ENCODE results near the gene NUPR1. TPM values are rescaled to one million over a fixed set of nuclear protein-coding genes. Genes with fewer than 3 reads are reported as not detected.
A peak's percentile ranks its signal among the peaks of the same experiment; 100 is the strongest.

Gene NUPR1
- total and polyA plus RNA-seq, 2 of the 13 experiments (the other 11 are each of a cell fraction or from before 2014, with no cell fraction given), result 18.0 to 25.6 TPM

DNA sequence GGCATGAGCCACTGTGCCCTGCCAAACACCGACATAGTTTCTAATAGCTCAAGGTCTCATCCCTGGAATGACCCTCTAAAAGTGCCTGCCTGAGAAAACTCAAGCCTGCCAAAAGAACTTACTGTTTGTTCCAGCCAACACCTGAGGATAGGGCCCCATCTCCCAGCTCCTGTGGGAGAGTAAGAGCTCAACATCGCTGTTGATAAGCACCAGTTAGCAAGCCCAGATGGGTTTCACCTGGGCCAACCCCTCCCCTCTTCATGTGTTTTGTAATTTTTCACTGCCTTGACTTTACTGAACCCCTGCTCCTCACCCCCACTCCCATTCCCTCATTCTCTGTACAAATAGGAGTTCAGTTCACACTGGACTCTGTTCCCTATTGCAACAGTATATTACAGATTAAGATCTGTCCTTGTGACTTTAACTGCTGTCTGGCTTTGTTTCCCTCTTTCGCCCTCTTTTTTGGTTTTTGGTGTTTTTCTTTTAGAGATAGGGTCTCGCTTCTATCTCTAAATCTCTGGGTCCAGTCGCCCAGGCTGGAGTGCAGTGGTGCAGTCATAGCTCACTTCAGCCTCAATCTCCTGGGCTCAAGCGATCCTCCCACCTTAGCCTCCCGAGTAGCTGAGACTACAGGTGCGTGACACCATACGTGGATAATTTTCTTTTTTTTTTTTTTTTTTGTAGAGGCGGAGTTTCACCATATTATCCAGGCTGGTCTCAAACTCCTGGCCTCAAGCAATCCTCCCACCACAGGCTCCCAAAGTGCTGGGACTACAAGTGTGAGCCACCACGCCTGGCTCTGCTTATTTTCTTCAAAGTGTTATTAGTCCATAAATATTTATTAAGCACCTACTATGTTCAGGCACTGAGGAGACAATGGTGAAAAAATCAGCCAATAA lies 12.3 kb downstream of the NUPR1 start (continued):
- TF ChIP-seq, protein P1, sequence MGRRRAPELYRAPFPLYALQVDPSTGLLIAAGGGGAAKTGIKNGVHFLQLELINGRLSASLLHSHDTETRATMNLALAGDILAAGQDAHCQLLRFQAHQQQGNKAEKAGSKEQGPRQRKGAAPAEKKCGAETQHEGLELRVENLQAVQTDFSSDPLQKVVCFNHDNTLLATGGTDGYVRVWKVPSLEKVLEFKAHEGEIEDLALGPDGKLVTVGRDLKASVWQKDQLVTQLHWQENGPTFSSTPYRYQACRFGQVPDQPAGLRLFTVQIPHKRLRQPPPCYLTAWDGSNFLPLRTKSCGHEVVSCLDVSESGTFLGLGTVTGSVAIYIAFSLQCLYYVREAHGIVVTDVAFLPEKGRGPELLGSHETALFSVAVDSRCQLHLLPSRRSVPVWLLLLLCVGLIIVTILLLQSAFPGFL (CRISPR knock-in tag; IDR thresholded peaks at IDR 0.05), result 0 out of 2 replicates have a peak, but pooled peaks have one; percentile 44
- TF ChIP-seq KAT8 (CRISPR knock-in tag; IDR thresholded peaks at IDR 0.05) (peak; percentile 85), RORA (CRISPR knock-in tag; IDR thresholded peaks at IDR 0.05) (no peak), ATF1 (CRISPR knock-in tag; IDR thresholded peaks at IDR 0.05) (peak; percentile 25; the same call in 1 of the 2 replicates), NCOA5 (CRISPR knock-in tag; IDR thresholded peaks at IDR 0.05) (no peak), ZNF451 (CRISPR knock-in tag; IDR thresholded peaks at IDR 0.05) (peak; percentile 67; the same call in 1 of the 2 replicates), AGO2 (optimal IDR thresholded peaks at IDR 0.05; ENCODE audit: low read depth, low read length) (no peak), ZNF510 (CRISPR knock-in tag; IDR thresholded peaks at IDR 0.05; ENCODE audit: low read depth) (peak; percentile 75), SP140L (CRISPR knock-in tag; IDR thresholded peaks at IDR 0.05; ENCODE audit: borderline replicate concordance) (no peak; the same call in 1 of the 2 replicates), ZNF703 (CRISPR knock-in tag; IDR thresholded peaks at IDR 0.05; ENCODE audit: borderline replicate concordance) (no peak; the same call in 1 of the 2 replicates), ZNF501 (CRISPR knock-in tag; IDR thresholded peaks at IDR 0.05) (peak; percentile 75; the same call in 1 of the 2 replicates), ARNT (IDR thresholded peaks at IDR 0.05) (no peak), KLF6 (CRISPR knock-in tag; IDR thresholded peaks at IDR 0.05) (peak; percentile 76)
- TF ChIP-seq, protein P2, sequence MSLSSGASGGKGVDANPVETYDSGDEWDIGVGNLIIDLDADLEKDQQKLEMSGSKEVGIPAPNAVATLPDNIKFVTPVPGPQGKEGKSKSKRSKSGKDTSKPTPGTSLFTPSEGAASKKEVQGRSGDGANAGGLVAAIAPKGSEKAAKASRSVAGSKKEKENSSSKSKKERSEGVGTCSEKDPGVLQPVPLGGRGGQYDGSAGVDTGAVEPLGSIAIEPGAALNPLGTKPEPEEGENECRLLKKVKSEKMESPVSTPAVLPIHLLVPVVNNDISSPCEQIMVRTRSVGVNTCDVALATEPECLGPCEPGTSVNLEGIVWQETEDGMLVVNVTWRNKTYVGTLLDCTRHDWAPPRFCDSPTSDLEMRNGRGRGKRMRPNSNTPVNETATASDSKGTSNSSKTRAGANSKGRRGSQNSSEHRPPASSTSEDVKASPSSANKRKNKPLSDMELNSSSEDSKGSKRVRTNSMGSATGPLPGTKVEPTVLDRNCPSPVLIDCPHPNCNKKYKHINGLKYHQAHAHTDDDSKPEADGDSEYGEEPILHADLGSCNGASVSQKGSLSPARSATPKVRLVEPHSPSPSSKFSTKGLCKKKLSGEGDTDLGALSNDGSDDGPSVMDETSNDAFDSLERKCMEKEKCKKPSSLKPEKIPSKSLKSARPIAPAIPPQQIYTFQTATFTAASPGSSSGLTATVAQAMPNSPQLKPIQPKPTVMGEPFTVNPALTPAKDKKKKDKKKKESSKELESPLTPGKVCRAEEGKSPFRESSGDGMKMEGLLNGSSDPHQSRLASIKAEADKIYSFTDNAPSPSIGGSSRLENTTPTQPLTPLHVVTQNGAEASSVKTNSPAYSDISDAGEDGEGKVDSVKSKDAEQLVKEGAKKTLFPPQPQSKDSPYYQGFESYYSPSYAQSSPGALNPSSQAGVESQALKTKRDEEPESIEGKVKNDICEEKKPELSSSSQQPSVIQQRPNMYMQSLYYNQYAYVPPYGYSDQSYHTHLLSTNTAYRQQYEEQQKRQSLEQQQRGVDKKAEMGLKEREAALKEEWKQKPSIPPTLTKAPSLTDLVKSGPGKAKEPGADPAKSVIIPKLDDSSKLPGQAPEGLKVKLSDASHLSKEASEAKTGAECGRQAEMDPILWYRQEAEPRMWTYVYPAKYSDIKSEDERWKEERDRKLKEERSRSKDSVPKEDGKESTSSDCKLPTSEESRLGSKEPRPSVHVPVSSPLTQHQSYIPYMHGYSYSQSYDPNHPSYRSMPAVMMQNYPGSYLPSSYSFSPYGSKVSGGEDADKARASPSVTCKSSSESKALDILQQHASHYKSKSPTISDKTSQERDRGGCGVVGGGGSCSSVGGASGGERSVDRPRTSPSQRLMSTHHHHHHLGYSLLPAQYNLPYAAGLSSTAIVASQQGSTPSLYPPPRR (CRISPR knock-in tag; IDR thresholded peaks at IDR 0.05; ENCODE audit: borderline replicate concordance), result peak; percentile 93
- TF ChIP-seq, protein P3, sequence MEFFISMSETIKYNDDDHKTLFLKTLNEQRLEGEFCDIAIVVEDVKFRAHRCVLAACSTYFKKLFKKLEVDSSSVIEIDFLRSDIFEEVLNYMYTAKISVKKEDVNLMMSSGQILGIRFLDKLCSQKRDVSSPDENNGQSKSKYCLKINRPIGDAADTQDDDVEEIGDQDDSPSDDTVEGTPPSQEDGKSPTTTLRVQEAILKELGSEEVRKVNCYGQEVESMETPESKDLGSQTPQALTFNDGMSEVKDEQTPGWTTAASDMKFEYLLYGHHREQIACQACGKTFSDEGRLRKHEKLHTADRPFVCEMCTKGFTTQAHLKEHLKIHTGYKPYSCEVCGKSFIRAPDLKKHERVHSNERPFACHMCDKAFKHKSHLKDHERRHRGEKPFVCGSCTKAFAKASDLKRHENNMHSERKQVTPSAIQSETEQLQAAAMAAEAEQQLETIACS (CRISPR knock-in tag; IDR thresholded peaks at IDR 0.05), result no peak
- TF ChIP-seq, protein P4, sequence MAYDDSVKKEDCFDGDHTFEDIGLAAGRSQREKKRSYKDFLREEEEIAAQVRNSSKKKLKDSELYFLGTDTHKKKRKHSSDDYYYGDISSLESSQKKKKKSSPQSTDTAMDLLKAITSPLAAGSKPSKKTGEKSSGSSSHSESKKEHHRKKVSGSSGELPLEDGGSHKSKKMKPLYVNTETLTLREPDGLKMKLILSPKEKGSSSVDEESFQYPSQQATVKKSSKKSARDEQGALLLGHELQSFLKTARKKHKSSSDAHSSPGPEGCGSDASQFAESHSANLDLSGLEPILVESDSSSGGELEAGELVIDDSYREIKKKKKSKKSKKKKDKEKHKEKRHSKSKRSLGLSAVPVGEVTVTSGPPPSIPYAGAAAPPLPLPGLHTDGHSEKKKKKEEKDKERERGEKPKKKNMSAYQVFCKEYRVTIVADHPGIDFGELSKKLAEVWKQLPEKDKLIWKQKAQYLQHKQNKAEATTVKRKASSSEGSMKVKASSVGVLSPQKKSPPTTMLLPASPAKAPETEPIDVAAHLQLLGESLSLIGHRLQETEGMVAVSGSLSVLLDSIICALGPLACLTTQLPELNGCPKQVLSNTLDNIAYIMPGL (CRISPR knock-in tag; IDR thresholded peaks at IDR 0.05; ENCODE audit: borderline replicate concordance in 1 of 2, low read depth in 1 of 2), result peak in 1 of 2 experiments; percentile 59; a peak in 2 of 4 replicates
- TF ChIP-seq, protein P5, sequence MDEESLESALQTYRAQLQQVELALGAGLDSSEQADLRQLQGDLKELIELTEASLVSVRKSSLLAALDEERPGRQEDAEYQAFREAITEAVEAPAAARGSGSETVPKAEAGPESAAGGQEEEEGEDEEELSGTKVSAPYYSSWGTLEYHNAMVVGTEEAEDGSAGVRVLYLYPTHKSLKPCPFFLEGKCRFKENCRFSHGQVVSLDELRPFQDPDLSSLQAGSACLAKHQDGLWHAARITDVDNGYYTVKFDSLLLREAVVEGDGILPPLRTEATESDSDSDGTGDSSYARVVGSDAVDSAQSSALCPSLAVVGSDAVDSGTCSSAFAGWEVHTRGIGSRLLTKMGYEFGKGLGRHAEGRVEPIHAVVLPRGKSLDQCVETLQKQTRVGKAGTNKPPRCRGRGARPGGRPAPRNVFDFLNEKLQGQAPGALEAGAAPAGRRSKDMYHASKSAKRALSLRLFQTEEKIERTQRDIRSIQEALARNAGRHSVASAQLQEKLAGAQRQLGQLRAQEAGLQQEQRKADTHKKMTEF (CRISPR knock-in tag; IDR thresholded peaks at IDR 0.05), result peak; percentile 97
